Endothelial cell of umbilical vein (primary cell): ENCODE data around the gene IL18. TPM values are rescaled to one million over a fixed set of nuclear protein-coding genes. Genes with fewer than 3 reads are reported as not detected.
"Not testable (repeated sequence)": the region's sequence is repeated elsewhere in the genome, so short reads cannot be mapped to it uniquely, and the experiment has no call there.

ENCODE experiments used
- BruUV-seq: library from RNA; stranded (reverse); fragments of 400-500 nt; replicated peaks from 2 replicates; lab custom pipeline; 2021; lab: Mats Ljungman, UMichigan
- CTCF ChIA-PET: fragments of 300-600, 350-600 bp; sonication (Branson Sonifier 250); formaldehyde crosslinking; loops from one replicate; lab custom pipeline; 2021; ENCODE audit warnings: antibody characterized with exemption, inconsistent platforms; lab: Charles Lee
- POLR2A ChIA-PET: fragments of 300-600, 350-600 bp; sonication (Branson Sonifier 250); formaldehyde crosslinking; loops from one replicate; lab custom pipeline; 2021; ENCODE audit warnings: antibody characterized with exemption, inconsistent platforms; lab: Charles Lee
- DNase-seq: peaks from one replicate; pipeline ENCODE4 v3.0.0-alpha.2; 2011; ENCODE audit warnings: low read depth, low spot score
- FAIRE-seq: peaks from 2 replicates; lab custom pipeline; 2011; peaks lifted over from hg19 to GRCh38; lab: Jason Lieb, UNC
- H2AFZ ChIP-seq: 2 replicates; pipeline ENCODE4 v1.6.0; 2012; ENCODE audit warnings: low read depth, low read length, control low read depth, inconsistent platforms
- H3K27ac ChIP-seq: 2 replicates; pipeline ENCODE4 v1.5.1; 2011; ENCODE audit warnings: low read depth, mild to moderate bottlenecking, control low read depth, low read length, moderate library complexity; ENCODE audit not compliant: insufficient read depth
- H3K27me3 ChIP-seq, 2 experiments: 2 replicates each; pipeline versions ENCODE4 v1.6.0 to v1.6.1; 2011; ENCODE audit warnings: low read length in 2 of 2, mixed read lengths in 1 of 2; ENCODE audit not compliant: control insufficient read depth in 2 of 2, insufficient read depth in 2 of 2
- H3K36me3 ChIP-seq, 2 experiments: 2 replicates in 1 of 2; 3 replicates in 1 of 2; pipeline ENCODE4 v1.5.1; 2011; ENCODE audit warnings: low read length in 2 of 2, mild to moderate bottlenecking in 1 of 2, moderate library complexity in 1 of 2; ENCODE audit not compliant: control insufficient read depth in 2 of 2, insufficient read depth in 2 of 2; ENCODE audit errors: extremely low read depth in 1 of 2
- H3K4me1 ChIP-seq: 3 replicates; pipeline ENCODE4 v1.5.1; 2011; ENCODE audit warnings: mild to moderate bottlenecking, low read length; ENCODE audit not compliant: control insufficient read depth, insufficient read depth; ENCODE audit errors: extremely low read depth
- H3K4me2 ChIP-seq: 2 replicates; pipeline ENCODE4 v1.6.1; 2011; ENCODE audit warnings: low read length, control low read depth, mixed read lengths; ENCODE audit not compliant: insufficient read depth
- H3K4me3 ChIP-seq, 3 experiments: fragments of 200-600 bp in 1 of 3; sonication (generic), shearing (Covaris generic) in 1 of 3; replicated peaks in 1 of 3; 2 replicates each; pipeline ENCODE4 v1.5.1; 2011 to 2016; ENCODE audit warnings: control low read depth in 3 of 3, low read length in 3 of 3, mild to moderate bottlenecking in 2 of 3, inconsistent platforms in 1 of 3, low read depth in 1 of 3, moderate library complexity in 1 of 3; ENCODE audit not compliant: insufficient read depth in 1 of 3
- H3K79me2 ChIP-seq: 2 replicates; pipeline ENCODE4 v1.6.0; 2012; ENCODE audit warnings: low read length, inconsistent platforms; ENCODE audit not compliant: control insufficient read depth, insufficient read depth
- H3K9ac ChIP-seq: replicated peaks from 2 replicates; pipeline ENCODE3; 2011; ENCODE audit warnings: low read length, control low read depth; ENCODE audit not compliant: insufficient read depth; ENCODE audit errors: extremely low read depth
- H3K9me1 ChIP-seq: replicated peaks from 3 replicates; pipeline ENCODE4 v1.6.0; 2011; ENCODE audit warnings: mild to moderate bottlenecking, low read length; ENCODE audit not compliant: control insufficient read depth, insufficient read depth; ENCODE audit errors: extremely low read depth
- H3K9me3 ChIP-seq: replicated peaks from 2 replicates; pipeline ENCODE4 v1.5.1; 2012; ENCODE audit warnings: low read length, inconsistent platforms; ENCODE audit not compliant: control insufficient read depth, insufficient read depth
- H4K20me1 ChIP-seq: replicated peaks from 2 replicates; pipeline ENCODE3; 2011; ENCODE audit warnings: mild to moderate bottlenecking, low read length; ENCODE audit not compliant: control insufficient read depth, insufficient read depth; ENCODE audit errors: extremely low read depth
- EZH2 ChIP-seq: IDR thresholded peaks from 2 replicates; pipeline ENCODE4 v1.6.1; 2012; ENCODE audit warnings: borderline replicate concordance, low read depth, mild to moderate bottlenecking, moderate library complexity, low read length, inconsistent platforms; ENCODE audit not compliant: severe bottlenecking
- FOS ChIP-seq: IDR thresholded peaks from 2 replicates; pipeline ENCODE4 v1.6.1; 2011; ENCODE audit warnings: mild to moderate bottlenecking, low read length, moderate library complexity, borderline replicate concordance; ENCODE audit not compliant: insufficient read depth
- GATA2 ChIP-seq: IDR thresholded peaks from 2 replicates; pipeline ENCODE4 v1.7.0; 2011; ENCODE audit warnings: low read depth, mild to moderate bottlenecking, moderate library complexity, mixed read lengths, low read length; ENCODE audit not compliant: insufficient read length, insufficient read depth
- JUN ChIP-seq: IDR thresholded peaks from 2 replicates; pipeline ENCODE4 v1.6.1; 2011; ENCODE audit warnings: borderline replicate concordance, low read depth; ENCODE audit not compliant: insufficient read length, insufficient read depth
- MYC ChIP-seq: IDR thresholded peaks from one replicate; pipeline ENCODE4 v1.6.1; 2011; ENCODE audit warnings: mild to moderate bottlenecking, low read depth, low read length
- POLR2A ChIP-seq: IDR thresholded peaks from 2 replicates; pipeline ENCODE4 v1.6.1; 2012; ENCODE audit warnings: low read depth, mild to moderate bottlenecking, control low read depth, low read length
- POLR2AphosphoS5 ChIP-seq: IDR thresholded peaks from 2 replicates; pipeline ENCODE4 v1.6.1; 2012; ENCODE audit warnings: low read depth, mild to moderate bottlenecking, control low read depth, low read length, moderate library complexity; ENCODE audit not compliant: insufficient read depth
- dilution Hi-C: fragments of 300-500 bp; cut with MboI; formaldehyde crosslinking; loops from one replicate; pipeline ENCODE4 v1.15.0; 2019; ENCODE audit warnings: low sequenced_read_pairs; ENCODE audit not compliant: extremely low pct_ligation_motif_present
- intact Hi-C: fragments of 100-400 bp; cut with micrococcal nuclease; formaldehyde crosslinking; loops from one replicate; pipeline ENCODE4 v1.10.0; 2022
- polyA plus RNA-seq, 4 experiments: library from polyadenylated mRNA; depleted of rRNA in 3 of 4; stranded (reverse) in 3 of 4; unstranded in 1 of 4; fragments of >200 nt; gene quantifications; 2 replicates each; pipeline versions ENCODE4 v1.2.1 to v1.2.3, GENCODE V29; 2011 to 2012; ENCODE audit warnings: missing spikeins in 1 of 4
- total RNA-seq: library from RNA; stranded (reverse); gene quantifications from 2 replicates; pipeline ENCODE4 v1.2.3, GENCODE V29; 2021
- TF ChIP-seq, protein P1 (sequence below), 2 donors: IDR thresholded peaks; 1 replicate in 1 of 2; 2 replicates in 1 of 2; pipeline ENCODE4 v1.5.1; 2011; ENCODE audit warnings: low read length in 2 of 2, mild to moderate bottlenecking in 2 of 2, moderate library complexity in 2 of 2, control low read depth in 1 of 2, inconsistent platforms in 1 of 2, low read depth in 1 of 2; ENCODE audit not compliant: insufficient read depth in 1 of 2; ENCODE audit errors: extremely low read depth in 1 of 2
- TF ChIP-seq, protein P2 (sequence below): IDR thresholded peaks from 2 replicates; pipeline ENCODE4 v1.6.1; 2011; ENCODE audit not compliant: insufficient read depth, insufficient read length

The IL18 gene
- total and polyA plus RNA-seq, 2 donors (not counting 3 experiments of a cell fraction or from before 2014, with no cell fraction given): 0.73 to 1.5 TPM

DNA sequence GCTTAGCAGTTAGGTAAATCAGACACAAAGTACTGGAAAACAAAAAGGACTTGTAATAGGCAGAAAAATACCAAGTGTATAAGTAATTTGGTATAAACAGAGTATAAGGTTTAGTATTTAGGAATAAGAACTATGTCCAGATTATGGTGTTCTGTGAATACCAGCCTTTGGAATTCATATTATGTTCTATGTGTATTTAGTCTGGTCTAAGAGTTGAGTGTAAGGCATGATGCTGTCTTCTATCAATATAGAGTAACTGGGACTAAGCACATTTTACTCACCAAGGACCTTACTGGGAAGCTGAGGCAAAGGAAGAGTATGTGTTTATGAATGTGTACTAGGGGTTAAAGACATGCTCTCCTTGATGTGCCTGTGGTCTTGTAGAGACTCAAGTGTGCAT is 67.7 kb downstream of the IL18 start:
- dilution Hi-C loops: no loop called here
- no peak overlapping the region for H3K9ac ChIP-seq
- no peak overlapping the region for H3K4me3 ChIP-seq
- no peaks in the 10 kb centered on the region for H3K4me1 ChIP-seq
- peaks cover 3 to 6% of the 10 kb centered on the region in 2 experiments for H3K36me3 ChIP-seq
- H3K4me2 ChIP-seq: no peak overlapping the region
- no peaks in the 10 kb centered on the region for H3K79me2 ChIP-seq
- FAIRE-seq (no peak), DNase-seq (no peak)
- H4K20me1 ChIP-seq: no peaks in the 10 kb centered on the region
- BruUV-seq: no TSS peak
- CTCF ChIA-PET: no interaction called here
- no peak for TF ChIP-seq POLR2A
- no peak for TF ChIP-seq EZH2
- TF ChIP-seq, protein P1, sequence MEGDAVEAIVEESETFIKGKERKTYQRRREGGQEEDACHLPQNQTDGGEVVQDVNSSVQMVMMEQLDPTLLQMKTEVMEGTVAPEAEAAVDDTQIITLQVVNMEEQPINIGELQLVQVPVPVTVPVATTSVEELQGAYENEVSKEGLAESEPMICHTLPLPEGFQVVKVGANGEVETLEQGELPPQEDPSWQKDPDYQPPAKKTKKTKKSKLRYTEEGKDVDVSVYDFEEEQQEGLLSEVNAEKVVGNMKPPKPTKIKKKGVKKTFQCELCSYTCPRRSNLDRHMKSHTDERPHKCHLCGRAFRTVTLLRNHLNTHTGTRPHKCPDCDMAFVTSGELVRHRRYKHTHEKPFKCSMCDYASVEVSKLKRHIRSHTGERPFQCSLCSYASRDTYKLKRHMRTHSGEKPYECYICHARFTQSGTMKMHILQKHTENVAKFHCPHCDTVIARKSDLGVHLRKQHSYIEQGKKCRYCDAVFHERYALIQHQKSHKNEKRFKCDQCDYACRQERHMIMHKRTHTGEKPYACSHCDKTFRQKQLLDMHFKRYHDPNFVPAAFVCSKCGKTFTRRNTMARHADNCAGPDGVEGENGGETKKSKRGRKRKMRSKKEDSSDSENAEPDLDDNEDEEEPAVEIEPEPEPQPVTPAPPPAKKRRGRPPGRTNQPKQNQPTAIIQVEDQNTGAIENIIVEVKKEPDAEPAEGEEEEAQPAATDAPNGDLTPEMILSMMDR (IDR thresholded peaks at IDR 0.05; ENCODE audit: extremely low read depth in 1 of 2, insufficient read depth in 1 of 2, low read depth in 1 of 2, low read length in 2 of 2): no peak
- TF ChIP-seq GATA2: no peak
- TF ChIP-seq POLR2AphosphoS5: no peak
- TF ChIP-seq MYC: no peak
- no peak for TF ChIP-seq FOS
- TF ChIP-seq JUN: no peak
- TF ChIP-seq, protein P2, sequence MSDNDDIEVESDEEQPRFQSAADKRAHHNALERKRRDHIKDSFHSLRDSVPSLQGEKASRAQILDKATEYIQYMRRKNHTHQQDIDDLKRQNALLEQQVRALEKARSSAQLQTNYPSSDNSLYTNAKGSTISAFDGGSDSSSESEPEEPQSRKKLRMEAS: no peak
- POLR2A ChIA-PET: no interaction called here
- no peak overlapping the region for H2AFZ ChIP-seq
- no peaks in the 10 kb centered on the region for H3K9me1 ChIP-seq
- H3K9me3 ChIP-seq: no peaks in the 10 kb centered on the region
- intact Hi-C loops: no loop called here
- H3K27ac ChIP-seq: no peak overlapping the region
- H3K27me3 ChIP-seq: no peaks in the 10 kb centered on the region

DNA sequence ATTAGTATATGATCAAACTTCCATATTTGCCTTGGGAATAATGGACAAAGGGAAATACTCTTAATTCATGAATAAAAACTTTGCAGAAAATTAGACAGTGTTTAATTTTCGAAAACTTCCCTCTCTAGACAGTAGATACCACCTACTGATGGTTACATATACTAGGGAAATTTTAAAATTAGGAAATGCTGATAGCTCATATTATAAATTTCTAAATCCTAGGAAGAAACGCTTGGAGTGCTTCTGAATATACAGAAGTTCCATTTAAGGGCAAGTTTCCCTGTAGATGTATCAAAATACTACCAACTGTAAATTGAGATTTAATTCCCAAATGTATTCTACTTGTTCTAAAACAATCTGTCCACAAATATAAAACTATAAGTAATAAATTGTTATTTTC is 68.6 kb downstream of the IL18 start:
- H3K79me2 ChIP-seq, dilution Hi-C loops, BruUV-seq, H3K27me3 ChIP-seq, intact Hi-C loops, DNase-seq, H3K4me2 ChIP-seq, H3K4me1 ChIP-seq, H3K36me3 ChIP-seq, H2AFZ ChIP-seq, H3K27ac ChIP-seq, POLR2A ChIA-PET, H3K9me3 ChIP-seq, H3K9ac ChIP-seq, H4K20me1 ChIP-seq, H3K4me3 ChIP-seq, H3K9me1 ChIP-seq, FAIRE-seq: not testable (repeated sequence)
- CTCF ChIA-PET: interaction anchor here (1.3 kb wide), 1 partner anchor 19 kb away, joined by 4 read pairs; no protein-coding TSS in a partner anchor
